ENCODE measurements around the gene IFITM10.

DNA sequence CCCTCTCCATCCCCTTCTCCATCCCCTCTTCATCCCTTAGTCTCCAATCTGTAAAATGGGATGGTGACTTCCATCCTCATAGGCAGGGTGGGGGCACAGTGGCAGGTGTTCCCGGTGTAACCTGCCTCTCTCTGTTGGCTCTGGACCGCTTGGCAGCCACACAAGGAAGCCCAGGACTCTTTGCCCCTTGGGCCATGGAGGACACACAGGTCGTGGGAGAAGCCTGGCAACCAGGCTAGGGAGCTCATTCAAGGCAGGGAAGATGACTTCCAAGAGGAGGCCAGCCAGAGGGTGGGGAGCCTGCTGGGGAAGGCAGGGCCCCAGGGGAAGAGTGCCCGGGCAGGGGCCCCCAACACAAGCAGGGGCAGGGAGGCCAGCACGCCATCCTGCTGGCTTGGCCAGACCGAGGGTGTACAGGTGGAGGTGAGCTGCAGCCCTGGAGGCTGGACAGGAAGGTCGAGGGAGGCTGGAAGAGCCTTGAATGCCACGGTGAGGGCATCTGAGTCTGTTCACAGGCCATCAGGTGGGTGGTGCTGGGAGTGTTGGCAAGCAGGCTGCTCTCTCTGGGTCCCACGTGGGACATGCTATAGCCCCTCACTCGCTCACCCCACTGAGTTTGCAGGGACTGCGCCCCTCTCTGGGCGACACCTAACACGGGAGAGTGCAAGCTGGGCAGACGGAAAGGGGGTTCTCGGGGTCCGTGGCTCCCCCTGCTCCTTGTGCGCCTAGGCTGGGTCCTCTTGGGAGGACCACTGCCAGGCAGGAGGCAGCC lies 28.8 kb upstream of the IFITM10 start:
- no peak for TF ChIP-seq FOXM1 (IDR thresholded peaks at IDR 0.05; ENCODE audit: borderline replicate concordance)
- TF ChIP-seq, protein P1, sequence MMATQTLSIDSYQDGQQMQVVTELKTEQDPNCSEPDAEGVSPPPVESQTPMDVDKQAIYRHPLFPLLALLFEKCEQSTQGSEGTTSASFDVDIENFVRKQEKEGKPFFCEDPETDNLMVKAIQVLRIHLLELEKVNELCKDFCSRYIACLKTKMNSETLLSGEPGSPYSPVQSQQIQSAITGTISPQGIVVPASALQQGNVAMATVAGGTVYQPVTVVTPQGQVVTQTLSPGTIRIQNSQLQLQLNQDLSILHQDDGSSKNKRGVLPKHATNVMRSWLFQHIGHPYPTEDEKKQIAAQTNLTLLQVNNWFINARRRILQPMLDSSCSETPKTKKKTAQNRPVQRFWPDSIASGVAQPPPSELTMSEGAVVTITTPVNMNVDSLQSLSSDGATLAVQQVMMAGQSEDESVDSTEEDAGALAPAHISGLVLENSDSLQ (IDR thresholded peaks at IDR 0.05), result no peak
- no peak for TF ChIP-seq FOXK2 (IDR thresholded peaks at IDR 0.05)
- no peak for TF ChIP-seq SP1 (IDR thresholded peaks at IDR 0.05)
- no peak for TF ChIP-seq CTBP1 (IDR thresholded peaks at IDR 0.05; ENCODE audit: borderline replicate concordance)
- no peak for TF ChIP-seq ELF4 (IDR thresholded peaks at IDR 0.05)
- no peak for TF ChIP-seq ZNF384 (IDR thresholded peaks at IDR 0.05)
- TF ChIP-seq TARDBP (IDR thresholded peaks at IDR 0.05), result no peak

All from HEK293T (cell line).